ENCODE data around the gene LIX1. TPM values are rescaled to one million over a fixed set of nuclear protein-coding genes. Genes with fewer than 3 reads are reported as not detected.

The LIX1 gene
- total and polyA plus RNA-seq, 4 donors = not detected

GRCh38 chr5:97136475-97136874 is 5.9 kb downstream of the LIX1 start:
- Histone ChIP-seq H3K4me3 (ENCODE audit: low read depth in 1 of 3, low read length in 3 of 3) (no peak overlapping the region), H3K36me3 (ENCODE audit: control insufficient read depth in 4 of 4, insufficient read depth in 3 of 4, low read depth in 1 of 4, low read length in 3 of 4) (no peaks in the 10 kb centered on the region), H3K9ac (ENCODE audit: low read depth in 1 of 2, low read length in 2 of 2) (no peak overlapping the region), H3K4me1 (ENCODE audit: control insufficient read depth in 4 of 4, insufficient read depth in 4 of 4, low read length in 3 of 4) (no peaks in the 10 kb centered on the region), H3K27me3 (ENCODE audit: control insufficient read depth in 4 of 4, insufficient read depth in 4 of 4, low read length in 3 of 4) (no peaks in the 10 kb centered on the region), H3K9me3 (ENCODE audit: control insufficient read depth in 4 of 4, low read length in 3 of 4) (no peaks in the 10 kb centered on the region), H3K27ac (ENCODE audit: low read depth in 1 of 2, low read length in 2 of 2) (no peak overlapping the region)
- DNase-seq (ENCODE audit: low spot score) = no peak
- TF ChIP-seq RXRA (IDR thresholded peaks at IDR 0.05) (no peak), HNF4A (conservative IDR thresholded peaks at IDR 0.05) (no peak), REST (IDR thresholded peaks at IDR 0.05) (no peak)
- WGBS = 75% methylated on average over 4 of the region's 4 CpGs

- H3K9me3 ChIP-seq (ENCODE audit: control insufficient read depth in 4 of 4, low read length in 3 of 4) = no peaks in the 10 kb centered on the region
- no peak overlapping the region for H3K4me3 ChIP-seq (ENCODE audit: low read depth in 1 of 3, low read length in 3 of 3)
- TF ChIP-seq EGR1 (IDR thresholded peaks at IDR 0.05; ENCODE audit: low read depth in 2 of 2) (no peak), GABPA (IDR thresholded peaks at IDR 0.05 in 1 of 2, conservative IDR thresholded peaks at IDR 0.05 in 1 of 2) (no peak), FOXA2 (IDR thresholded peaks at IDR 0.05) (no peak), JUND (IDR thresholded peaks at IDR 0.05) (no peak), MAX (IDR thresholded peaks at IDR 0.05) (no peak), TAF1 (conservative IDR thresholded peaks at IDR 0.05) (no peak), ZBTB33 (IDR thresholded peaks at IDR 0.05) (no peak), FOXA1 (IDR thresholded peaks at IDR 0.05) (no peak), SP1 (IDR thresholded peaks at IDR 0.05) (no peak), CTCF (IDR thresholded peaks at IDR 0.05; ENCODE audit: low read depth, low read length, missing input control) (no peak), RXRA (IDR thresholded peaks at IDR 0.05) (no peak), ATF3 (IDR thresholded peaks at IDR 0.05) (no peak), HNF4A (conservative IDR thresholded peaks at IDR 0.05) (no peak)
- WGBS = 81% methylated on average over 4 of the region's 4 CpGs
- no peaks in the 10 kb centered on the region for H3K27me3 ChIP-seq (ENCODE audit: control insufficient read depth in 4 of 4, insufficient read depth in 4 of 4, low read length in 3 of 4)
- H3K4me1 ChIP-seq (ENCODE audit: control insufficient read depth in 4 of 4, insufficient read depth in 4 of 4, low read length in 3 of 4) = no peaks in the 10 kb centered on the region
- DNase-seq (ENCODE audit: low spot score) = no peak
- no peaks in the 10 kb centered on the region for H3K36me3 ChIP-seq (ENCODE audit: control insufficient read depth in 4 of 4, insufficient read depth in 3 of 4, low read depth in 1 of 4, low read length in 3 of 4)
- no peak overlapping the region for H3K27ac ChIP-seq (ENCODE audit: low read depth in 1 of 2, low read length in 2 of 2)
- H3K9ac ChIP-seq (ENCODE audit: low read depth in 1 of 2, low read length in 2 of 2) = no peak overlapping the region
Observed at GRCh38 chr5:97135868-97136267, 6.5 kb downstream of the LIX1 start.
